H1 (cell line): ENCODE results near the gene MYOCD. TPM values are rescaled to one million over a fixed set of nuclear protein-coding genes. Genes with fewer than 3 reads are reported as not detected.

Experiments used
- CTCF ChIA-PET: fragments of 300-600 bp; sonication (Branson Sonifier 250); formaldehyde crosslinking; loops from one replicate; lab custom pipeline; 2021; ENCODE audit not compliant: partially characterized antibody; lab: Charles Lee
- POLR2A ChIA-PET: fragments of 300-600 bp; sonication (Branson Sonifier 250); formaldehyde crosslinking; loops from one replicate; lab custom pipeline; 2021; ENCODE audit warnings: inconsistent platforms; ENCODE audit not compliant: partially characterized antibody; lab: Charles Lee
- DNase-seq, 2 experiments: peaks; one replicate each; pipeline versions ENCODE4 v3.0.0 to v3.0.0-alpha.2; 2010 to 2022; ENCODE audit warnings: low spot score in 2 of 2, low read depth in 1 of 2, mixed read lengths in 1 of 2
- FAIRE-seq: peaks from 2 replicates; lab custom pipeline; 2011; peaks lifted over from hg19 to GRCh38; lab: Jason Lieb, UNC
- H2AFZ ChIP-seq: 2 replicates; pipeline ENCODE4 v1.8.1; 2012; ENCODE audit warnings: low read length, inconsistent platforms
- H2AK5ac ChIP-seq: 2 replicates; pipeline ENCODE4 v1.6.1; 2013; ENCODE audit warnings: low read depth, low read length
- H2BK120ac ChIP-seq: replicated peaks from 2 replicates; pipeline ENCODE3; 2013; ENCODE audit warnings: low read depth, low read length, inconsistent platforms
- H2BK12ac ChIP-seq: 2 replicates; pipeline ENCODE4 v1.6.1; 2013; ENCODE audit warnings: low read depth, low read length
- H2BK15ac ChIP-seq: 2 replicates; pipeline ENCODE4 v1.6.1; 2013; ENCODE audit warnings: low read length
- H2BK20ac ChIP-seq: 2 replicates; pipeline ENCODE4 v1.6.1; 2013; ENCODE audit warnings: low read length
- H2BK5ac ChIP-seq: 2 replicates; pipeline ENCODE4 v1.6.1; 2013; ENCODE audit warnings: low read depth, low read length
- H3K14ac ChIP-seq: 2 replicates; pipeline ENCODE4 v1.6.1; 2013; ENCODE audit warnings: inconsistent platforms; ENCODE audit not compliant: insufficient read length
- H3K18ac ChIP-seq: 2 replicates; pipeline ENCODE4 v1.6.1; 2013; ENCODE audit warnings: low read length; ENCODE audit errors: extremely low read depth
- H3K23ac ChIP-seq: 2 replicates; pipeline ENCODE4 v1.6.1; 2013; ENCODE audit warnings: inconsistent platforms; ENCODE audit not compliant: insufficient read length
- H3K23me2 ChIP-seq: 2 replicates; pipeline ENCODE4 v1.6.1; 2013; ENCODE audit warnings: low read depth, low read length
- H3K27ac ChIP-seq: 2 replicates; pipeline ENCODE4 v1.6.1; 2011; ENCODE audit warnings: low read depth, low read length, inconsistent platforms
- H3K27me3 ChIP-seq, 4 experiments: replicated peaks in 1 of 4; 1 replicate in 1 of 4; 2 replicates in 3 of 4; pipeline versions ENCODE4 v1.6.1 to v1.8.1; 2011 to 2013; ENCODE audit warnings: low read length in 3 of 4, mild to moderate bottlenecking in 3 of 4, inconsistent platforms in 2 of 4, mixed read lengths in 2 of 4, moderate library complexity in 1 of 4; ENCODE audit not compliant: control insufficient read depth in 3 of 4, insufficient read depth in 3 of 4; ENCODE audit errors: extremely low read depth in 1 of 4
- H3K36me3 ChIP-seq, 4 experiments: 2 replicates each; pipeline versions ENCODE4 v1.6.1 to v1.8.1; 2011 to 2013; ENCODE audit warnings: mild to moderate bottlenecking in 4 of 4, low read length in 3 of 4, moderate library complexity in 2 of 4, control low read depth in 1 of 4, inconsistent platforms in 1 of 4; ENCODE audit not compliant: insufficient read depth in 4 of 4, control insufficient read depth in 2 of 4
- H3K4ac ChIP-seq: replicated peaks from 2 replicates; pipeline ENCODE3; 2013; ENCODE audit warnings: low read length, low read depth, mixed read lengths, inconsistent platforms; ENCODE audit not compliant: insufficient read length
- H3K4me1 ChIP-seq, 4 experiments: replicated peaks in 1 of 4; 1 replicate in 1 of 4; 2 replicates in 3 of 4; pipeline versions ENCODE4 v1.6.1 to v1.8.1; 2011 to 2013; ENCODE audit warnings: low read length in 3 of 4, inconsistent platforms in 2 of 4, mixed read lengths in 1 of 4; ENCODE audit not compliant: insufficient read depth in 4 of 4, control insufficient read depth in 3 of 4
- H3K4me2 ChIP-seq, 2 experiments: 2 replicates each; pipeline versions ENCODE4 v1.6.1 to v1.8.1; 2011 to 2013; ENCODE audit warnings: low read depth in 2 of 2, low read length in 2 of 2, control low read depth in 1 of 2, inconsistent platforms in 1 of 2, mild to moderate bottlenecking in 1 of 2; ENCODE audit not compliant: insufficient read depth in 1 of 2
- H3K4me3 ChIP-seq, 4 experiments: fragments of 200-600, 300-600 bp in 1 of 4; sonication (generic), shearing (Covaris generic), sonication (Bioruptor Twin) in 1 of 4; 2 replicates each; pipeline versions ENCODE4 v1.5.1 to v1.8.1; 2011 to 2016; ENCODE audit warnings: low read length in 4 of 4, low read depth in 3 of 4, control low read depth in 2 of 4, inconsistent platforms in 2 of 4, mild to moderate bottlenecking in 2 of 4, mixed read lengths in 1 of 4, moderate library complexity in 1 of 4; ENCODE audit not compliant: insufficient read depth in 2 of 4; ENCODE audit errors: extremely low read depth in 1 of 4
- H3K56ac ChIP-seq: replicated peaks from 2 replicates; pipeline ENCODE3; 2013; ENCODE audit warnings: low read depth, mild to moderate bottlenecking, mixed read lengths, low read length, inconsistent platforms; ENCODE audit not compliant: insufficient read length
- H3K79me1 ChIP-seq: 2 replicates; pipeline ENCODE4 v1.6.1; 2013; ENCODE audit warnings: low read depth, low read length, control low read depth
- H3K79me2 ChIP-seq, 2 experiments: 2 replicates each; pipeline versions ENCODE4 v1.6.1 to v1.8.1; 2012 to 2013; ENCODE audit warnings: low read length in 2 of 2, mild to moderate bottlenecking in 2 of 2, inconsistent platforms in 1 of 2; ENCODE audit not compliant: insufficient read depth in 2 of 2, control insufficient read depth in 1 of 2
- H3K9ac ChIP-seq, 4 experiments: replicated peaks in 1 of 4; 1 replicate in 1 of 4; 2 replicates in 3 of 4; pipeline versions ENCODE4 v1.6.1 to v1.8.1; 2011 to 2013; ENCODE audit warnings: low read depth in 3 of 4, low read length in 3 of 4, control low read depth in 2 of 4, mild to moderate bottlenecking in 2 of 4, moderate library complexity in 2 of 4, inconsistent platforms in 1 of 4; ENCODE audit errors: extremely low read depth in 1 of 4
- H3K9me3 ChIP-seq, 2 experiments: 2 replicates each; pipeline versions ENCODE4 v1.6.1 to v1.8.1; 2012 to 2013; ENCODE audit warnings: mild to moderate bottlenecking in 2 of 2, moderate library complexity in 2 of 2, control low read depth in 1 of 2, inconsistent platforms in 1 of 2, low read depth in 1 of 2, low read length in 1 of 2, mixed read lengths in 1 of 2; ENCODE audit not compliant: insufficient read depth in 2 of 2
- H4K20me1 ChIP-seq, 2 experiments: replicated peaks in 1 of 2; 2 replicates each; pipeline versions ENCODE3 to v1.8.1; 2011 to 2013; ENCODE audit warnings: inconsistent platforms in 2 of 2, low read length in 2 of 2, mild to moderate bottlenecking in 1 of 2; ENCODE audit not compliant: insufficient read depth in 2 of 2, control insufficient read depth in 1 of 2
- H4K5ac ChIP-seq: 2 replicates; pipeline ENCODE4 v1.6.1; 2013; ENCODE audit warnings: low read length, low read depth, mixed read lengths, inconsistent platforms; ENCODE audit not compliant: insufficient read length
- H4K8ac ChIP-seq: 2 replicates; pipeline ENCODE4 v1.8.0; 2013; ENCODE audit warnings: mild to moderate bottlenecking, moderate library complexity, low read length, inconsistent platforms; ENCODE audit not compliant: insufficient read depth; ENCODE audit errors: extremely low read depth
- H4K91ac ChIP-seq: replicated peaks from 2 replicates; pipeline ENCODE3; 2013; ENCODE audit warnings: low read length, mixed read lengths, inconsistent platforms; ENCODE audit not compliant: insufficient read length
- BRCA1 ChIP-seq: IDR thresholded peaks from 2 replicates; pipeline ENCODE4 v1.6.1; 2012; ENCODE audit warnings: low read depth, low read length, improper control_type of control experiment
- CEBPB ChIP-seq: IDR thresholded peaks from 2 replicates; pipeline ENCODE4 v1.6.1; 2012; ENCODE audit warnings: low read depth, low read length
- E2F6 ChIP-seq: IDR thresholded peaks from 2 replicates; pipeline ENCODE4 v1.6.1; 2012; ENCODE audit warnings: inconsistent platforms
- JUN ChIP-seq: IDR thresholded peaks from 2 replicates; pipeline ENCODE4 v1.6.1; 2011; ENCODE audit warnings: low read depth, mild to moderate bottlenecking, improper control_type of control experiment, low read length
- POU5F1 ChIP-seq: IDR thresholded peaks from 2 replicates; pipeline ENCODE4 v1.6.1; 2011; ENCODE audit warnings: low read depth, mild to moderate bottlenecking, low read length, moderate library complexity
- TAF1 ChIP-seq: IDR thresholded peaks from 2 replicates; pipeline ENCODE4 v1.6.1; 2011; ENCODE audit warnings: mild to moderate bottlenecking, low read depth, low read length
- TCF12 ChIP-seq: IDR thresholded peaks from 2 replicates; pipeline ENCODE4 v1.6.1; 2011; ENCODE audit warnings: low read depth, mild to moderate bottlenecking, low read length
- YY1 ChIP-seq: IDR thresholded peaks from 2 replicates; pipeline ENCODE4 v1.6.1; 2011; ENCODE audit warnings: low read depth, mild to moderate bottlenecking, low read length
- WGBS, 2 experiments: shearing (Covaris generic) in 1 of 2; methylation state at CpG; one replicate each; pipeline versions ENCODE4 v1.1.6 to v1.1.7; 2013 to 2015; ENCODE audit warnings: low lambda C conversion rate in 2 of 2, mixed read lengths in 2 of 2, inconsistent platforms in 1 of 2, low coverage in 1 of 2, missing lambda C conversion rate in 1 of 2; ENCODE audit not compliant: insufficient replicate concordance in 2 of 2, insufficient coverage in 1 of 2, insufficient read length in 1 of 2; ENCODE audit errors: extremely low coverage in 1 of 2, missing lambda C conversion rate in 1 of 2; 5-methylcytosine and 5-hydroxymethylcytosine counted together
- polyA plus RNA-seq, 7 experiments: library from polyadenylated mRNA; depleted of rRNA in 3 of 7; stranded (reverse) in 5 of 7; unstranded in 2 of 7; fragments of >200 nt in 5 of 7; fragments of 200-250 nt in 2 of 7; gene quantifications; 1 replicate in 5 of 7; 2 replicates in 1 of 7; 4 replicates in 1 of 7; pipeline versions ENCODE4 v1.2.1 to v1.2.3, GENCODE V29; 2011 to 2013; ENCODE audit warnings: missing spikeins in 2 of 7, mixed read lengths in 2 of 7
- total RNA-seq: library from RNA; stranded (reverse); fragmentation: NEBNext Ultra II Directional; extraction: Animal tissue kit (Norgen Biotek cat#: 25700); gene quantifications from 2 replicates; pipeline ENCODE4 v1.2.1, GENCODE V29; 2021

Gene MYOCD
- total and polyA plus RNA-seq, 2 of the 8 experiments (the other 6 are each of a cell fraction or from before 2014, with no cell fraction given) = 0.30 to 4.9 TPM

GRCh38 chr17:12743046-12743445 is 77.4 kb downstream of the MYOCD start:
- H4K91ac ChIP-seq = no peak overlapping the region
- POLR2A ChIA-PET = no interaction called here
- no peak overlapping the region for H2BK15ac ChIP-seq
- H3K27me3 ChIP-seq = no peaks in the 10 kb centered on the region
- no peak overlapping the region for H3K23ac ChIP-seq
- H4K5ac ChIP-seq = no peak overlapping the region
- DNase-seq (no peak), FAIRE-seq (no peak)
- H2BK5ac ChIP-seq = no peak overlapping the region
- 90% methylated on average over 3 of the region's 3 CpGs; no CpG with 5 or more reads in 1 of the 2 experiments for WGBS, 2 experiments
- peaks cover 0 to 4% (median 1%) of the 10 kb centered on the region in 4 experiments; a peak in 3 of 7 replicates for H3K4me1 ChIP-seq
- no peaks in the 10 kb centered on the region for H3K36me3 ChIP-seq
- H3K18ac ChIP-seq = no peak overlapping the region
- no peak overlapping the region for H3K9ac ChIP-seq
- no peaks in the 10 kb centered on the region for H3K79me1 ChIP-seq
- no peak overlapping the region for H4K8ac ChIP-seq
- no peak overlapping the region for H3K14ac ChIP-seq
- H3K4me2 ChIP-seq = no peak overlapping the region
- no peaks in the 10 kb centered on the region for H3K9me3 ChIP-seq
- no peak overlapping the region for H2AFZ ChIP-seq
- H4K20me1 ChIP-seq = no peaks in the 10 kb centered on the region
- TF ChIP-seq JUN (no peak), E2F6 (no peak), TAF1 (no peak), CEBPB (no peak), YY1 (no peak), TCF12 (no peak), BRCA1 (no peak), POU5F1 (no peak)
- H3K4ac ChIP-seq = no peak overlapping the region
- peaks cover 2% of the 10 kb centered on the region; the same call in 1 of the 2 replicates for H3K23me2 ChIP-seq
- no peak overlapping the region for H3K56ac ChIP-seq
- no peak overlapping the region for H3K4me3 ChIP-seq
- no peak overlapping the region for H2BK12ac ChIP-seq
- H3K27ac ChIP-seq = no peak overlapping the region
- H2BK20ac ChIP-seq = no peak overlapping the region
- no peaks in the 10 kb centered on the region for H3K79me2 ChIP-seq
- no peak overlapping the region for H2BK120ac ChIP-seq
- CTCF ChIA-PET = interaction anchor here (1.0 to 2.9 kb wide), 17 partner anchors 11 to 562 kb away, joined by 3 to 26 read pairs (median 4); partner anchors contain the start of gene MYOCD
- H2AK5ac ChIP-seq = no peak overlapping the region
